HG03196 (cell line): ENCODE measurements around the gene METTL3.
"Not testable (repeated sequence)": the region's sequence is repeated elsewhere in the genome, so short reads cannot be mapped to it uniquely, and the experiment has no call there.

Experiments used
- ATAC-seq: cut with Tn5 transposase; IDR thresholded peaks from one replicate; pipeline ENCODE4 v1.9.1; 2021; ENCODE audit not compliant: unreplicated experiment

METTL3 gene

DNA sequence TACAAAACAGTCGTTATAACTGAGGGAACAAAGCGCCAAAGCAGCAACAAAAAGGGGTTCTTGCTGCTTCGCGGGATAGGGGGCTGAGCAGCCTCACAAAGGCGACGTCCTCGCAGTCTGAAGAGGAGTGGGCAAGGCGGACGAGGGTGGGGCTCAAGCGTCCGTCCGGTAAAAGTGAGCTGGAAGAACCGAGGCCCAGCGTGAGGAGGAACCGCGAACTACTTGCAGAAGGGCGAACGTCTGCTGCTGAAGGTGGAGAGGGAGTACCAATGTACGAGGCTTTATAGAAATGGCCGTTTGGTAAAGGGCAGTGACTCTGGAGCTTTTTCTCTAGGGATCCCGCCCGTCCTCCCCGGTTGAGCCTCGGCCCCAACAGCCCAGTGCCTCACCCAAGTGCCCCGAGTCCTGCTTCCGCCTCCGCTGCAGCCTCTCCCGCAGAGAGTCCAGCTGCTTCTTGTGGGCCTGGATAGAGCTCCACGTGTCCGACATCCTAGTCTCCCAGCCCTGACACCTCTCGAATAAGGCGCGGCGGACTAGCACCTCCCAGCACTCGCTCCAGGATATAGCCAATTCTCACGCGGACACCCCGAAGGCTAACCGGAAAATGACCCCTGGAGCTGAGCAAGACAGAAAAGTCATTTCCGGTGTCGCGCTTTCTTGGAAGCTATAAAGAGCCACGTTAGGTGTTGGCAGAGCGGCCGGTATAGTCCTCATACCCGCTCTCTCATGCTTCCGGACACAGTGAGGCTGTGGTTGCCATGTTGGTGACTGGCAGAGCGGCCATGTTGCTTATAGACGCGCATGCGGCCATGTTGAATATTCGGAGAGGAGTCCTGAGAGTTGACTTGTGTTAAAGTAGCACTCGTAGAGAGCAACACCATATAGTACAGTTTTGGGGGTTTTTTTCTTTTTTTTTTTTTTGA lies at the start of gene METTL3:
TSS of gene METTL3 (minus strand) at position 606 of the 923 bp plus-strand sequence. CDS start at position 489, 117 bp downstream.
- peak; percentile 99 for ATAC-seq

DNA sequence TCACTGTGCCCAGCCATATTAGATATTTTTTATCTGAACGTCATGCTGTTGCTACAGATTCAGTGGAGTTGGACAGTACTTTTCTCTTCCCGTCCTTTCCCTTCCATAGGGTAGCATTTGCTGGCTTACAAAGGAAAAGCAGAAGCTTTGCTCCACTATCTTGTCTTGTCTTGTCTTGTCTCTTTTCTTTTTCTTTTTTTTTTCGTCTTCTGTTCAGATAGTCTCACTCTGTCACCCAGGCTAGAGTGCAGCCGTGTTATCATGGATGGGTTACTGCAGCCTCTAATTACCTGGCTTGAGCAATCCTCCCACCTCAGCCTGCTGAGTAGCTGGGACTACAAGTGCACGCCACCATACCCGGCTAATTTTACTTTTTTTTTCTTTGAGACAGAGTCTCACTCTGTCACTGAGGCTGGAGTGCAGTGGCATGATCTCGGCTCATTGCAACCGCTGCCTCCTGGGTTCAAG lies 47.6 kb upstream of the METTL3 start:
- no peak for ATAC-seq

DNA sequence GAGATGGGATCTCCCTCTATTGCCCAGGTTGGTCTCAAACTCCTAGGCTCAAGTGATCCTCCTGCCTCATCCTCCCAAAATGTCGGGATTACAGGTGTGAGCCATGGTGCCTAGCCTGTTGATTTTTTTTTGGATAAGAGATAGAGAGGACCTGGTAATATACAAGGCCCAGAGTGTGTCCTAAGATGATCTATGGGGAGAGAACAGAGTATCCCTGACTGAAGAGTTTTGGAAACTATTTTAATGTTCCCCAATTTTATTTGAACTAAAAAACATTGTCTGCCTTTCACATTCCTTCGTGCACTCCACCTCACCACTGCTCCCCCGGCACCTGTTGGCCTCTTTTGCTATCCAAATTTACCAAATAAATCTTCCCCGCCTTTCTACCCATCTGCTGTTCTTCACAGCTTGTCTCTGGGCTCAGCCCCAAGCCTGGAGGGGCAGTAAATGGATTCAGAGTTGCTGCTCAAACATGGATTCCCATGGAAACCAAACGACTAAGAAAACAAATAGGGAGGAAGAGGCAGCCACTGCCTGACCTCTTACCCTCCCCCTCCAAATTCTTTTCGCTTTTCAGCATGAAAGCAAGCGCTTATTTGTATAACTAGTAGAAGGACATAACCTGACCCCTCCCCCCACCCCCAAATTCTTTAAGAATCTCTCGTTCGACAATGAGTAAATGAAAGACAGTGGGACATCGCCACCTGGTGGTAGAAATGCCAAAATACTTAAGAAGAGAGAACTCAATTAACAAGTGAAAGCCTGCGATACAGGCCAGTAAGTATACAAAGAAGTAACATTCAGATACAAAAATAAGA lies 46.2 kb upstream of the METTL3 start:
- no peak for ATAC-seq

DNA sequence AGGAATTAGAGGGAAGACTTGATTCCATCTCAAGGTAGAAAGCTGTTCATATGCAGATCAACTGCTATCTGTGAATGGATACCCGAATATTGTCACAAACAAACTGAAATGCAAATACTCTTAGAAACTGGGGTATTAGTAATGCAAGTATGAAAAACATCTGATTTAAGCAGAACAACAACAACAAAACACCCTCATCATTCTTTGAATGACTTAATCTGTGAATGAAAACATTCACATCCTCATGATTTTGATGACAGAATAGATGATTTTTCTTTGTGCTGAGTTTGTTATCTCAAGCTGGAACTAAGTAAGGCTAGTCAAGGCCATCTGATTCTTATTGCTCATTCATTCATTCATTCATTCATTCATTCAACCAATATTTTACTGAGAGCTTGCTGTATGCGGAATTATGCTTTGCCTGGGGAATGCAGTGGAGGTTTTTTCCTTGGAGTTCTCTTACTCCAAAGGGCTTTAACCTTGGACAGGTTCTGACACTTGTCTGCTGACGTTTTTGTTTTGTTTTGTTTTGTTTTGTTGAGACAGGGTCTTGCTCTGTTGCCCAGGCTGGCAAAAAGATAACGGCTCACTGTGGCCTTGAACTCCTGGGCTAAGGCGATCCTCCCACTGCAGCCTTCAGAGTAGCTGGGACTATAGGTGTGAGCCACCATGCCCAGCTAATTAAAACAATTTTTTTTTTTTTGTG lies 45.4 kb upstream of the METTL3 start:
- ATAC-seq, result no peak

DNA sequence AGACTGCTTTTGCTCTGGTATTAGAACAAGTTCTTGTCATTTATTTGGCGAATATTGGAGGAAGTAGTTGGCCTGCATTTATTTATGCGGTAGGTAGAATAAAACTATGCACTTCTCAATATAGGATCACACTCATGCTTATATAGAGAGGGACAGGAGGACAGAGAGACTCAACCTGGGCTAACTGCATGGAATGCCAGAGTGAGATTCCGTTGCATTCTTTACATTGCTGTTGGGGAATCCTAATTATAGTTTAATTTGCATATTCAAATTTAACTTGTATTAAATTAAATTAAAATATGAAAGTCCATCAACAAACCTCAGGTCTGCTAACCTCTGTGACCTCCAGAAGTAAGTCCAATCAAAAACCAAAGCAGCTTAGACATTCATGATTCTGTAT lies 42.1 kb upstream of the METTL3 start:
- no peak for ATAC-seq

DNA sequence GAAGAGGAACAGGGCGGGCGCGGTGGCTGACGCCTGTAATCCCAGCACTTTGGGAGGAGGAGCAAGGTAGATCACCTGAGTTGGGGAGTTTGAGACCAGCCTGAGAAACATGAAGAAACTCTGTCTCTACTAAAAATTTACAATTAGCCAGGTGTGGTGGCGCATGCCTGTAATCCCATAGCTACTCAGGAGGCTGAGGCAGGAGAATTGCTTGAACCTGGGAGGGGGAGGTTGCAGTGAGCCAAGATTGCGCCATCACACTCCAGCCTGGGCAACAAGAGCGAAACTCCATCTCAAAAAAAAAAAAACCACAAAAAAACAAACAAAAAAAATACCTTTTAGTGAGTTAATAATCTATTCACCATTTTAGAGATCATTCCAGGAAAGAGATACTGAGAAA lies 33.4 kb upstream of the METTL3 start:
- not testable (repeated sequence) for ATAC-seq

DNA sequence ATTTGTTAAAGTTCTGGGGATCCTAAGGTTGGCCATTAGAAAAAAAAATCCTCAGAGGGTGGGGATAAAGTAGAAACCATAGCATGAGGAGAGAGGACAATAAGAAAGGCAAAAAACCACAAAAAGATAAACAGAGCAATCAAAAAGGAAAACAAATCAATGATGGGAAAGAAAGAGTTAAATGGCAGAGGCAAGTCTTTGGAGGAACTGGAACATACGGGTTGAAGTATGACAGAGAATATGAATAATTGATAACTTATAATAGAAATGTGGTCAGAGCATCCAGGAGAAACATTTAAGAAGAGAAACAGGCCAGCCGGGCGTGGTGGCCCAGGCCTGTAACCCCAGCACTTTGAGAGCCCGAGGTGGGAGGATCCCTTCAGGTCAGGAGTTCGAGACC lies 32.8 kb upstream of the METTL3 start:
- ATAC-seq, result no peak

DNA sequence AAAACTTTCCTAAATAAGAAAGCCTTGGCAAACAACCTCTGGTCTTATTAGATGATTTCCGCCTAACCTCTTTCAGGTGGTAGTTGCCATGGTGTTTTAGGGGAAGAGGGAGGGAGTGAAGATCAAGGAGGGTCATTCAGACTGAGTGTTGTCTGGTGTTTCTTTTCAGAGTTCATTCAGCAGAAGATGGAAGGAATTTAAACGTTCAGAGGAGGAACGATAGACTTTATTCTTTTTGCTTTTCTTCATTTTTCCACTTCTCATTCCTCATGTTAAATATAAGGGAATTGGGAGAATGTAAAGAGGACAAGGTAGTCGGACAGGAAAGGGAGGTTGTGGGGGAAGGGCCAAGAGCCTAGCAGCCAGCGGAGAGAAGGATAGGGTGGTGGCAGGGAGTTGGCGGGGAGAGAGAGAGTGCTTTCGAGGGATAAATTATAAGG lies 32.4 kb upstream of the METTL3 start:
- ATAC-seq, result no peak

DNA sequence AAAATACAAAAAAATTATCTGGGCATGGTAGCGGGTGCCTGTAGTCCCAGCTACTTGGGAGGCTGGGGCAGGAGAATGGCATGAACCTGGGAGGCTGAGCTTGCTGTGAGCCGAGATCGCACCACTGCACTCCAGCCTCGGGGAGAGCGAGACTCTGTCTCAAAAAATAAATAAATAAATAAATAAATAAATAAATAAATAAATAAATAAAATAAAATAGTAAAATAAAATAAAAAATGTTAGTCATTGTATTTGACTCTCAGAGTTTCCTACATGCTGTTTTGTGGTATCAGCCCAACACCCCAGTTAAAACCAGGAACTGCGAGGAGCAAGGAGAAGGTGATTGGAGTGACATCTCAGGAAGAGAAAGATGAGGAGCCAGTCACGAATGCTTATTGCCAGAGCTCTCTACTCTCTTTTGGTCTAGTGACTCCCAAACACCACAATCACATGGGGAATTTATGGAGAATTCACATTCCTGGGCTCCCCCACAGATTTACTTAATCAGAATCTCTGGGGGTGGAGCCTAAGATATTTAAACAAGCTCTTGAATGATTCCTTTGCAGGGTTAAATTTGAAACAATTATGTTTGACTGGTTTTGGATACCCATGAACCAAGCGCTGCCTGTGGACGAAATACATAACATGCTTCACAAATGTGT lies 30.4 kb upstream of the METTL3 start:
- no peak for ATAC-seq

DNA sequence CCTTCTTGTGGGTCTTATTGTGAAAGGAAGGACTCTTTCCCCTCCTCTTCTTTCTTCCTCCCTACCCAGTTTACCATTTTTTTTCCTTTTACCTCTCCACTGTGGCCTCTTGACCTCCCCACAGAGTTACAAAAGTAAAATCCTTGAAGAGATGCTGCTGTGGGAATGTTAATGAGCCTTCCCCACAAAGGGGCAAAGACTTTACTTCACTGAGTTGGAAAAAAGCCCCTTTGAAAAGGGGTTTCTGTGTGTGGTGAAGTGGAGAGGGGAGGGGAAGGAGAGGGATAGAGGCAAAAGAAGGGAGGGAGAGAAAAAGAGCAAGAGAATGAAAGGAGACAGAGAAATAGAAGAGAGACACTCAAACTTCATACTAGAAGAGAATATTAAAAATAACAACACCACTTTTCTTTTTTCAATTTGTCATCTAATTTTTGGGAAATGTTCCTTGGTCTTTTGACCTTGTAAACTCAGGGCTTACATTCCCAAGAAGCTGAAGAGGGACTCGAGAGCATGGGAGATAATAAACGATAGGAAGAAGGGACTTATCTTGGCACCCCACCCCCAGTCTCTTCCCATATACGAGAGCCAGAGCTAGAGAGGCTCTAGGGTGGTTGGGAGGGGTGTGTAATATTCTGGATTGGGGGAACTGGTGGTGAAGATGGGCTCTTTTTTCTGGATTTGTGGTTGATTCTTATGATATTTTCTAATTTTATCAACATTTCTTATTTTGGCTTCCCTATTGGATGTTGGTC lies 28.2 kb upstream of the METTL3 start:
- no peak for ATAC-seq

DNA sequence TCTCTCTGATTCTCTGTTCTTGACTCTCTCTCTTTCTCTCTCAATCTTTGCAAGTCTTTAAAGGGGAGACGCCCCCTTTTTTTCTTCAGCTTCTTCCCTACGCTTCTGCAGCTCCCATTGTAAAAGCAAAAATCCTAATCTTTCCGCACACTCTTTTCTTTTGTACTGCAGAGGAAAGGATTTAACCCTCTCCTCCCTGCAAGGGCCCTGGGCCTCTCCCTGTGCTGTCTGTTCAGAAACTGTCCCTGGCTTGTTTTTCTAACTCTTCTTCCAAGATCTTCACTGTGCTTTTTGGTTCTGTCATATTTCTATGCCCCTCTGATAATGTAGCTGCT lies 25.9 kb upstream of the METTL3 start:
- no peak for ATAC-seq

DNA sequence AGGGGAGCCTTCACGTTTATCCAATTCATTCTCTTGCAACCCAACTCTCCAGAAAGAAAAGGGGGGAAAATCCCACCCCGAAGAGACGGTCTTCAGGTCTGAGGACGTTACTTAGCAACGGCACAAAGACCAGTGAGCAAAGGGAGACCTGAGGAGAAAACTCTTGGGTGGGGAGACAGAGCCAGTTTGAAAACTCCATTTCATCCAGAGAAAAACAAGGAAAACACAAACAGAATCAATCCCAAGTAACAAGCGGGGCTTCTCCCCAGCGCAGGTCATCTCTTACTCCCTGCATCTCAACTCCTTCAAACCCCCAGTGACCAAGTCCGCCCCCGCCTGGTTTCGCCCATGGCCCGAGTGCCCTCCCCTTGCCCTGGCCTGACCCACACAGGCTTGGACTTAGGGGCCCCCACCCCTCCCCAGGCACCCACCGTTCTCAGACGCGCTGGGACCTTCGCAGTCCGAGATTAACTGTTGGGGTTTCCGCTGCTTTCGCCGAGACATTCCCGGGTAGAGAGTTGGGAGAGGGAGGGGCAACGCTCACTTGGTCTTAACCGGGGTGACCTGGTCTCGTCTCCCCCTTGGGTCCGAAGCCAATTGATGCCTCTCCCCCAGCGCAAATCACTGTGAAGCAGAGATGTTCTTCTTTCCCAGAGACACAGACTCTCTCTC lies 25.4 kb upstream of the METTL3 start:
- ATAC-seq, result no peak

DNA sequence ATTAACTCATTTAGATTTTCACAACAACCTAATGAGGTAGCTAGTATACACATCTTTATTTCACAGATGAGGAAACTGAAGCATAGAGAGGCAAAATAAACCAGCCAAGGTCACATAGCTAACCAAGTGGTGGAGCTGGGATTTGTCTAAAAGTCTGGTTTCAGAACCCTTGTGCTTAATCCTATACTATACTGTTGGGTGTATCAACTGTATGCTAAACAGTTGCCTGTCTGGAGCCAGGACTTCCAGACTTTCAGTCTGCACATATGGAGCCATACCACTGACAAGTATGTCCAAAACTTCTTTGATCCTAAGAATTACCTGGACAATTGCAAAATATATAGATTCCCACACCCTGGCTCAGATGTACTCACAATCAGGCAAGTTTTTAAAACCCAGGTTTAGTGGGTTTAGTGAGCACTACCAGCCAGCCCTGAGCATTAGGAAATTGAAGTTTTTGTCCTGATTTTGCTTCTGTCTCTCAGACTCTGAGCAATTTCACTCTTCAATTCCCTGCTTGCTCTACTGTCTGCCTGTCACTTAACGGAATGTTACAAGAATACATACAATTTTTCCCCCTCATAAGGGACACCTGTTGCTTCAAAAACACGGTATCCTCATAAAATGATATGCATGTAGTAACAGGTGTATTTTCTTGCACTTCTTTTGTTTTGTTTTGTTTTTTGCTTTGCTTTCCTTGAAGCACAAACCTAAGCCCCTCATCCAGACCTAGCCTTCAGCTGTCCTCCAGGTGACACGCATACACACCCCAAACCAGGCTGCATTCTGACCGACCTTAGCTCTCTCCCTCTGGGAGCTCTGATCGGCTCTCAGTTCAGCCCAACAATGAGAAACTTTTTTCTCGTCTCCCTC lies 24.6 kb upstream of the METTL3 start:
- no peak for ATAC-seq

DNA sequence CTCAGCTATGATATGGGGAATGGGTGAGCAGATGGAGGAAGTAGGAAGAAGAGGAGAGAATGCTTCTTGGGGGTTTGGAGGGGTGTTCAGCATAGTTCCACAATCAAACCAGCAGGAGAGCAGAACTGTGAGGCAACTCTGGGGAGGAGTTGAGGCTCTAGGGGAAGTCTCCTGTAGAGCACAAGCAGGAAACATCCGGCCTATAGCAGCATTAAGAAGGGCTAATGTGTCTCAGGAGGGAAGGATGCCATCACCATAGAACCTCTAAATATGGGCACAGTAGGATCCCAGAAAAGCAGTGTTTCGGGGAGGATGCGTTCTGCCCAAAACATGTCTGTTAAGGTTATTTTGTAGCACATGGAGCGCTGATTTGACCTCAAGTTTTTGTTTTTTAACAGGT lies 23.4 kb upstream of the METTL3 start:
- no peak for ATAC-seq

DNA sequence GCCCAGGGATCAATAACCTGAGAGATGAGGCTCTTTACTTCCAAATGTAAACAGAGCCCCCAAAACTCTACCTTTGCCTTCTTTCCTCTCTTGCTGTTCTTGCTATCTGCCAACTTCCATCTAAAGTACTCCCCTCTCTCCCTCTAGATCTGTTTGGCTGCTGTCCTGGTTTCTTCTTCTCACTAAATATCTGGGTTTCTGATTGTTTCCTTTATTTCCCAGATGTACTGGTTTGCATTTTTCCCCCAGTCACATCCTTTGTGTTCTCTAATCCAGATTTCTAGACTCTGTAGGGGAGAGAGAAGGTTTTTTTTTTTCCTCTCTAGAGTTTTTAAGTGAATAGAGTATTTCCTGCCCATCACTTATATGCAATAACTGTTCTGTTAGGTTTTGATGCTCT lies 22.2 kb upstream of the METTL3 start:
- no peak for ATAC-seq

DNA sequence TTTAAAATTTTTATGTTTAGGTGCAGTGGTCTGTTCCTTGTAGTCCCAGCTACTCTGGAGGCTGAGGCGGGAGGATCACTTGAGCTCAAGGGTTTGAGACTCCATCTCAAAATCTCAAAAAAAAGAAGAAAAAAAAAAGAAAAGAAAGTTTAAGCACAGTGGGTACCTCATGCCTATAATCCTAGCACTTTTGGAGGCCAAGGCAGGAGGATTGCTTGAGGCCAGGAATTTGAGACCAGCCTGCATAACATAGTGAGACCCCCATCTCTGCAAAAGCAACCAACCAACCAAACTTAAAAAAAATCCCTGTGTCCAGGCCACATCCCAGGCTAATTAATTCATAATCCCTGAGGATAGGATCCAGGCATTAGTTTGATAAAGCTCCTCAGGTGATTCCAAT lies 18.4 kb upstream of the METTL3 start:
- ATAC-seq, result no peak

DNA sequence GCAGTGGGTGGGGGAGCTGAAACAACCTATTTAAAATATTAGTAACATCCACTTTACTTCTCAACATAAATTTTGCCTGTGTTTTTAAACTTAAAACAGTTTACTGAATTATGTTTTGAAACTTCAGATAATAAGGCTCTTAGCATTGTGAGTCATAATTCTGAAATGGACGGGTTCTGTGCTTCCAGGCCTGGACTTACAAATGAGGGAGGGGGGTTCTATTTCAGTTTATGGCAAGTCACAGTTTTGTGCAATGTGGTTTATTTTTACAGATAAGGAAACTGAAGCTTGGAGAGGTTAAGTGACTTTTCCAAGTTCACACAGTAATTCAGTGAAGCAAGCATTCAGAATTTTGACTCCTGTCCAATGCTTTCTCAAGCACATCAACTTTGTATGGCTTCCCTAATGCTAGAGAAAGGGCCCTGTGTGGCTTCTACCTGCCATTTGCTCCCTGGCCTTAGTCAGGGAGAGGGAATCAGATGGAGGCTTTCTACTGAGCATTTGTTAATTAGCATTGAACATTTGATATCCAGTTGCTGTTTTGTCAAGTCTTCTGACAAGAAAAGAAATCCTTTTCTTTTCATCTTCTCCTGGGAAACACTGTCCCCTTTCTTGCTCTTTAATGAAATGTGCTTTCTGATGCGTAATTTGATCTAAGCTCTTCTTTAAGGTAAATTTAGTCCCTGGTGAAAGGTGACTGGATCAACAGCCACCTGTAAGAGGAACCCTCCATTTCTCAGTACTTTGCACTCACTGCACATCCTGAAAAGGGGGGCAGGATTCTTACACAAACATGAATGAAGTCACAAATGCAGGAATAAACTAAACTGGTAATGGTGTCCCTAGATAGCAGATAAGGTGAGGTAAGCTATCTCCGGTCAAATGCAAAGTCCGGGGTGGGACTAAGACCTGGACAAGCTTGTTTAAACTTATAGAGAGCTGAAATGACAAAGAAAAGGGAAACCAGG lies 17.5 kb upstream of the METTL3 start:
- no peak for ATAC-seq

DNA sequence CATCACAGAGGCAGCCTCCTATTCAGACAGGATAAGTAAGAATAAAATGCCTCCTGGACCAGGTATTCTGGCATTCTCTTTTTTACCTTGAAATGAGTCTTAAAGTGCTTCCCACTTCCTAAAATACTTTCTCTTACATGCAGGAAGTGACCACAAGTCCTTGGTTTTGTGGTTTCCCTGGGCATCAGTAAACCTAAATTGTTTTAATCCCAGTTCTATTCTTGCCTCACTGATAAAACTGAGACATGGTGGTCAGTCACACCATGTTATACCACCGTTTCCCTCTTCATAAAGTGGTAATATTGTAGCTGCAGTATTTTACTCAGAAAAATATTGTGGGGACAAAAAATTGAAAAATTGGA lies 16.2 kb upstream of the METTL3 start:
- ATAC-seq, result no peak
